GM18511 (cell line): Measurements from ENCODE around the gene ASH1L.
"Not testable (repeated sequence)": the region's sequence is repeated elsewhere in the genome, so short reads cannot be mapped to it uniquely, and the experiment has no call there.

Experiments used
- ATAC-seq: cut with Tn5 transposase; IDR thresholded peaks from one replicate; pipeline ENCODE4 v1.9.1; 2021; ENCODE audit warnings: mild to moderate bottlenecking, moderate library complexity; ENCODE audit not compliant: unreplicated experiment

ASH1L gene

DNA sequence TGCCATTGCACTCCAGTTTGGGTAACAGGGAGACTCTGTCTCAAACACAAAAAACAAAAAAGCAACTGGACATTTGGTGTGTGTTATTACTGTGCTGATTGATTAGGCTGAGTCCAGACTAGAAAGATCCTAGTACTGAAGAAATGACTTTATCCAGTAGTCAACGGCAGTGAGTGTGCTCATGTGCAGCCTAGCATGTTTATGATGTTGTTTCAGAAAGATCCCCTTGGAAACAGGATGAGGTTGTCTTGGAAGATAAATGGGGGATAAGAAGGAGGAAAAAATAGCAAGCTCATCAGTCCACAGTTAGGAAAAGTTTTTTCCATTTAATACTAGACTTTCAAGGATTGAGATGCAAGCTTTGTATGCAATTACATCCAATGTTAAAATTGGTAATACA is 227.6 kb downstream of the ASH1L start:
- no peak for ATAC-seq

DNA sequence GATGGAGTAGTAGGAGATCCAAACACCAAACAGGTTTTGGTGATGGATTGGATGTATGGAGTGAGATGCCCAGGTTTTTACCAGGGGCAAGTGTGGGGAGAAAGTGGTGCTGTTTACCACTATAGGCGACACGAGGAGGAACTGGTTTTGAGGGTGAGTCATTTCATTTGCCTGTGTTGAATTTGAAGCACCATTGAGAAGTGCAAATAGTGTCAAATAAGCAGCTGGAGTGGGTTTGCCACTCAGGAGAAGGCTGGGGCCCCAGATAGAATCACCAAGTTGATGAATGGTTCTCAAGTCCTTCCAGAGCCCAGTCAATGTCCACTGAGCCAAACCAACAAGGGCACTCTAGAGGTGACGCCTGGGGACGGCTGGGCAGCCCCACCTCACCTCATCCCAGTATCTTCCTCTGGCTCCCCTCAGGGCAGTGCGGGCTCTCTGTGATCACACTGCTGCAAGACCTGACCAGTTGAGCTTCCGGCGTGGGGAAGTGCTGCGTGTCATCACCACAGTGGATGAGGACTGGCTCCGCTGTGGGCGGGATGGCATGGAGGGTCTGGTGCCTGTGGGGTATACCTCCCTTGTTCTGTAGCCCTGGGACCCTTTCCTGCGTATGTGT is 232.5 kb downstream of the ASH1L start:
- no peak for ATAC-seq

- not testable (repeated sequence) for ATAC-seq
Observed at GRCh38 chr1:155328856-155329255, 233.7 kb downstream of the ASH1L start.

DNA sequence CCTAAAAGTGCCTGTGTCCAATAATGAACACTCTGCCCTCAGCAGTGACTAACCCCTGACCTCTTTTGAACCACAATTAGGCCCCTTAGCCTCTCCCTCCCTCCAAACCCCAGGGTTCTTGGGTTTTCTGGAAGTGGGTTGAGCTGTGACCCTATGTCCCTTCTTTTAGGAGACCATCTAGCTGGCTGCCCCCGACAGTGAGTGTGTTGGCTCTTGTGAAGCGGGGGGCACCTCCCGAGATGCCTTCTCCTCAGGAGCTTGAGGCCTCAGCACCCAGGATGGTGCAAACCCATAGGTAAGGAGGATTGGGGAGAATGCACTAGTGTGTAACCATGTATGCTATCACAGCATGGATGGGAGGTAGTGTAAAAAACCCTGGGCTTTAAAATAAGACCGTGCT is 234.6 kb downstream of the ASH1L start:
- ATAC-seq = no peak

GRCh38 chr1:155326631-155327037 is 236.0 kb downstream of the ASH1L start:
- ATAC-seq = no peak

DNA sequence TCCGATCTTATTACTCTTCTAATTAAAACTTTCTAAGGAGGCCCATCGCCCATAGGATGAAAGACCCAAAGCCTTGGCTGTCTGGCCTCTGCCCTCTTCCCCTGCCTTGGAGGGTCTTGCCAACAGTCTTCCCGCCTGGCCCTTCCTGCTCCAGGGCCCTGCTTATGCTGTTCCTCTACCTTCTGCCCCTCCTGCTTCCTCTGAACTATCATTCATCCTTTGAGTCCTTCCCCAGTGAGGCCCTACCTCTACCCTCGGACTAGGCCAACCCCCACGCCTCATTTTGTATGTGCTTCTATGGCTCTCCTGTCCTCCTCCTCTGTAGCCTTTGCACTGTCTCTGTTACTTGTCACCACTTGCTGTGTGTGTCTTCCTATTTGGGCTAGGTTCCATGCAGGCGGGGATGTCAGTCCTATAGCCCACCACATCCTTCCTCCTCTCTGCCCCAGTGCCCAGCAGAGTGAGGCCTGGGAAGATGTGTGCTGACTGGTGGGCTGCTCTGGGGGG is 236.5 kb downstream of the ASH1L start:
- no peak for ATAC-seq

GRCh38 chr1:155325603-155325893 is 237.1 kb downstream of the ASH1L start:
- ATAC-seq = no peak

DNA sequence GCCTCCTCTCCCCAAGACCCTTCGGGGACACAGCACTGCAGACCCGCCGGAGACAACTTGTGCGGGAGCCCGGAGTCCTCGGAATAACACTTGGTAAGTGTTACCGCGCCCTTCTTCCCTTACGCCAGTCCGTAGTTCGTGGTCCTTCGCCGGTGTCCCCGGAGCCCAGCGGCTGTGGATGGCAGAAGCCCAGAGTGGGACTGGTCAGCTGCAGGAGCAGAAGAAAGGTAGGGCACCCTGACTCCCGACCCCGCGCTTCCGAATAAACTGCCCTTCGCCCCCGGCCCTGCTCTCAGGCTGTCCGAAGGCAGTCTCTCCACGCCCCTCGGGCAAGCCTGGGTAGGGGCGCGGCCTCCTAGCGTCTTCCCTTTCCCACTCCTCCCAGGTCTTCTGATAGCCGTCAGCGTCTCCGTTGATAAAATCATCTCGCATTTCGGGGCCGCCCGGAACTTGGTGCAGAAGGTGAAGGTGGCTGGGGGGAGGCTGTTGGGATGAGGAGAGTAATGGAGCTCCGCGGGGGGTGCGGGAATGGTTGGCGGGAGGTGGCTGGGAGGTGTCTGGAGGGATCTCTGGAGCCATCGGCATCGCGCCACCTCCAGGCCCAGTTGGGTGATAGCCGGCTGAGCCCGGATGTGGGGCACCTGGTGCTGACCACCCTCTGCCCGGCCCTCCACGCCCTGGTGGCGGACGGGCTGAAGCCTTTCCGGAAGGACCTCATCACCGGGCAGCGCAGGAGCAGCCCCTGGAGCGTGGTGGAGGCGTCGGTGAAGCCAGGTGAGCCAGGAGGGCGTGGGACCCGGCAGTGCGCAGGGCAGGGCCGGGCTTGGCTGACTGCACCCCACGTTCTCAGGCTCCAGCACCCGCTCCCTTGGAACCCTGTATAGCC is 237.6 kb downstream of the ASH1L start:
- ATAC-seq = no peak

- ATAC-seq = peak; percentile 68
Observed at GRCh38 chr1:155324037-155324716, 238.4 kb downstream of the ASH1L start.

DNA sequence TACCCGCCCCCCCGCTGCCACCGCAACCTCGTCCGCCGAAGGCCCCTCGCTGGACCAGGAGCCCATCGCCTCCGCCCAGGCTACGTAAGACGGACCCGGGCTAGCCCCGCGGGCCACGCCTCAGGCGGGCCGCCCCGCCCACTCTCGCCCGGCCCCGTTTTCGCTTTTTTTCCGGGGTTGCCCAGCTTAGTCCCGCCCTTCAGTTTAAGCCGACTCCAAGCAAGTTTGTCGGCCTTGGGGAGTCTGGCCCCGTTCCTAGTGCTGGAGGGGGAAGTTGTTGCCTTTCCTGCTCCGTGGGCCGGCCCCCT is 238.9 kb downstream of the ASH1L start:
- ATAC-seq = peak; percentile 62

DNA sequence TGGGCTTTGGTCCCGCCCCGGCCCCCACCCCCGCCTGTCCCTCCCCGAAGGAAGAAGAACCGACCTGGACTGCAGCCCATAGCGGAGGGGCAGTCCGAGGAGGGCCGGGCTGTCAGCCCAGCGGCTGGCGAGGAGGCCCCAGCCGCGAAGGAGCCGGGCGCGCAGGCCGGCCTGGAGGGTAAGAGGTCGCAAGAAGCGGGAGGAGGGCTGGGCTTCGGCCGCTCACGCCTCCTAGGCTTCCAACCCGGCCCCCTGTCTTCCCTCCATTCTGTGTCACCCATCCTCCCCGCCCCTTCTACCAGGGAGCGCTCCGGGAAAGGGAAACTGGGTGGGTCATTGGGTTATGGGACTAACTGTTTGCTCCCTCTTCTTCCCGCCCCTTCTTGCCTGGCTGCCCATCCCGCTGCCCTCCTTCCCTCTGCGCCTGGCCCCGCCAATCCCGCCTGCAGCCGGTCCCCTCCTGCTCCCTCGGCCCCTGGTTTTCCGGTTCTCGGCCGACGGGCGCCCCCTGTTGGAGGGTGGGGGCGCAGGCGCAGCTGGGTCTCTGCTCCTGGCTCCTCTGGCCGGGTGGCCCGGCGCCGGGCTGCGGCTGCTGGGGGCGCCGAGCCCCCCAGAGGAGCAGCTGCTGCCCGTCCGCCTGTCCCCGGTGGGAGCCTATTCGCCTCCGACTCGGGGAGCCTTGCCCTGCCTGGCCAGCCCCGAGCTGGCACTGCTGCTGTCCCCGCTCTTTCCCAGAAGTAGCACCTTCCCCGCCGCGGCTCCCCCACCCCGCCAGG is 239.5 kb downstream of the ASH1L start:
- ATAC-seq = peak; percentile 55

GRCh38 chr1:155322571-155322952 is 240.0 kb downstream of the ASH1L start:
- ATAC-seq = no peak

- ATAC-seq = no peak
Observed at GRCh38 chr1:155321639-155322503, 240.7 kb downstream of the ASH1L start.

- no peak for ATAC-seq
Observed at GRCh38 chr1:155320661-155321617, 241.7 kb downstream of the ASH1L start, which contains the start of gene RUSC1. TSS of gene RUSC1 (plus strand) at chr1:155320894. CDS start at chr1:155321774, 880 bp downstream.

DNA sequence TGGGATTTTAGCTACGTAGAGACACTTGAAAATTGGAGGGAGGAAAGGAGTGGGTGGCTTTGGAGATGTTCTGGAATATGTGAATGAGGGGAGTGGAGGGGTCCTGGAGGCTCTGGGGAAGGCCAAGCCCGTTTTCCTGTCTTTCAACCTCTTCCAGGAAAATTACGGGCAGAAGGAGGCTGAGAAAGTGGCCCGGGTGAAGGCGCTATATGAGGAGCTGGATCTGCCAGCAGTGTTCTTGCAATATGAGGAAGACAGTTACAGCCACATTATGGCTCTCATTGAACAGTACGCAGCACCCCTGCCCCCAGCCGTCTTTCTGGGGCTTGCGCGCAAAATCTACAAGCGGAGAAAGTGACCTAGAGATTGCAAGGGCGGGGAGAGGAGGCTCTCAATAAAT is 242.4 kb downstream of the ASH1L start:
- no peak for ATAC-seq

DNA sequence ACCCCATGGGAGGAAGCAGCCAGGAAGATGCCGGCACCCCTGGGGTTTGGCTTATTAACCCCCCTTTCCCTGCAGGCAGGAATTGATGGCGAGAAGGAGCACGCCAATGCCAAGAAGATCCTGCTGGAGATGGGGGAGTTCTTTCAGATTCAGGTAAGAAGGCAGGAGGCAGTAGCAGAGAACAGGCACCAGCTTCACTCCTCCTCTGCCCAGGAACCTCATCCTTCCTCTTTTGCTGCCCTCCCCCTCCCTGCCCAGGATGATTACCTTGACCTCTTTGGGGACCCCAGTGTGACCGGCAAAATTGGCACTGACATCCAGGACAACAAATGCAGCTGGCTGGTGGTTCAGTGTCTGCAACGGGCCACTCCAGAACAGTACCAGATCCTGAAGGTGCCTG is 243.1 kb downstream of the ASH1L start:
- ATAC-seq = no peak

- ATAC-seq = no peak
Observed at GRCh38 chr1:155318082-155318481, 244.5 kb downstream of the ASH1L start.

DNA sequence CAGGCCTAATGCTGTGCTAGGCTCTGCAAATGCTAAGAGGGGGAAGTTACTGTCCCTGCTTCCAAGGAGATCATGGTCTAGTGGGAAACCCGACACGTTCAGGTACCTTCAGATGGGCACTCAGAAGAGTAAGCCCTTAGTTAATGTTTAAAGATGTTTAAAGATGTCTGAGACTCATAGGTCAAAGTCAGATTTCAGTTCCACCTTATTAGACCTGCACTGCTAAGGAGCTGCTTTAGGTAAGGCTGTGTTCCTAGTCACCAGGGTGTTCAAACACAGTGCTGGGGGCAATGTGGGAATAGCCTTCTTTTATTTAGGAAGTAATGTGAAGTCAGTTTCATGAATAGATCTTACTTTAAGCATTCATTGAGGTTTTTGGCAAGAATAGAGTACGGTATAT is 245.7 kb downstream of the ASH1L start:
- ATAC-seq = no peak

- ATAC-seq = no peak
Observed at GRCh38 chr1:155313261-155313660, 249.3 kb downstream of the ASH1L start.
